Adrenal gland (tissue), 5 donors: ENCODE measurements around the gene DUSP14.

Source experiments
- POLR2A ChIP-seq, 2 donors: fragments of 450-650 bp; IDR thresholded peaks; one replicate each; pipeline ENCODE4 v1.6.1; 2017; ENCODE audit warnings: antibody characterized with exemption in 2 of 2, mild to moderate bottlenecking in 2 of 2, moderate library complexity in 1 of 2
- TF ChIP-seq, protein P1 (sequence below), 6 experiments: fragments of 450-650 bp in 4 of 6; fragments of 200-600 bp in 2 of 6; sonication (generic) in 1 of 6; IDR thresholded peaks; 1 replicate in 5 of 6; 2 replicates in 1 of 6; pipeline versions ENCODE4 v1.5.1 to v1.8.0; 2016 to 2021; ENCODE audit warnings: antibody characterized with exemption in 6 of 6, mild to moderate bottlenecking in 2 of 6, moderate library complexity in 1 of 6
- donor health status: DM: no; HTN: no; CAD: no.

- TF ChIP-seq, protein P1, sequence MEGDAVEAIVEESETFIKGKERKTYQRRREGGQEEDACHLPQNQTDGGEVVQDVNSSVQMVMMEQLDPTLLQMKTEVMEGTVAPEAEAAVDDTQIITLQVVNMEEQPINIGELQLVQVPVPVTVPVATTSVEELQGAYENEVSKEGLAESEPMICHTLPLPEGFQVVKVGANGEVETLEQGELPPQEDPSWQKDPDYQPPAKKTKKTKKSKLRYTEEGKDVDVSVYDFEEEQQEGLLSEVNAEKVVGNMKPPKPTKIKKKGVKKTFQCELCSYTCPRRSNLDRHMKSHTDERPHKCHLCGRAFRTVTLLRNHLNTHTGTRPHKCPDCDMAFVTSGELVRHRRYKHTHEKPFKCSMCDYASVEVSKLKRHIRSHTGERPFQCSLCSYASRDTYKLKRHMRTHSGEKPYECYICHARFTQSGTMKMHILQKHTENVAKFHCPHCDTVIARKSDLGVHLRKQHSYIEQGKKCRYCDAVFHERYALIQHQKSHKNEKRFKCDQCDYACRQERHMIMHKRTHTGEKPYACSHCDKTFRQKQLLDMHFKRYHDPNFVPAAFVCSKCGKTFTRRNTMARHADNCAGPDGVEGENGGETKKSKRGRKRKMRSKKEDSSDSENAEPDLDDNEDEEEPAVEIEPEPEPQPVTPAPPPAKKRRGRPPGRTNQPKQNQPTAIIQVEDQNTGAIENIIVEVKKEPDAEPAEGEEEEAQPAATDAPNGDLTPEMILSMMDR (IDR thresholded peaks at IDR 0.05) = no peak
- no peak for TF ChIP-seq POLR2A (IDR thresholded peaks at IDR 0.05)
Measured at GRCh38 chr17:37485938-37486570, 3.6 kb upstream of the DUSP14 start.
